HepG2 (cell line): ENCODE measurements around the gene EIF4E1B. TPM values are rescaled to one million over a fixed set of nuclear protein-coding genes. Genes with fewer than 3 reads are reported as not detected.

Experiments
- ATRX ChIP-seq: sonication (generic); formaldehyde crosslinking; IDR thresholded peaks from 2 replicates; pipeline ENCODE4 v1.4.0; 2020; ENCODE audit warnings: missing genetic modification reagents, borderline replicate concordance
- FOXJ3 ChIP-seq: sonication (generic); formaldehyde crosslinking; IDR thresholded peaks from 2 replicates; pipeline ENCODE4 v1.4.0; 2020; ENCODE audit warnings: missing genetic modification reagents, mild to moderate bottlenecking, borderline replicate concordance
- HOXD1 ChIP-seq: sonication (generic); formaldehyde crosslinking; IDR thresholded peaks from 2 replicates; pipeline ENCODE4 v1.5.0; 2020; ENCODE audit warnings: missing genetic modification reagents
- IKZF4 ChIP-seq: sonication (generic); formaldehyde crosslinking; IDR thresholded peaks from 2 replicates; pipeline ENCODE4 v1.5.1; 2020; ENCODE audit warnings: borderline replicate concordance, mild to moderate bottlenecking, low read depth, missing genetic modification reagents; ENCODE audit errors: not compliant biosample characterization
- IRF2 ChIP-seq: IDR thresholded peaks from 2 replicates; pipeline ENCODE4 v1.6.1; 2018; ENCODE audit warnings: missing genetic modification reagents, missing compliant biosample characterization
- MAFG ChIP-seq: sonication (generic); formaldehyde crosslinking; IDR thresholded peaks from 2 replicates; pipeline ENCODE4 v1.5.1; 2020; ENCODE audit warnings: mild to moderate bottlenecking, missing genetic modification reagents
- MTA1 ChIP-seq: sonication (generic); formaldehyde crosslinking; IDR thresholded peaks from 2 replicates; pipeline ENCODE4 v1.4.0; 2020; ENCODE audit warnings: missing genetic modification reagents, mild to moderate bottlenecking, borderline replicate concordance
- MTA3 ChIP-seq: sonication (generic); formaldehyde crosslinking; IDR thresholded peaks from 2 replicates; pipeline ENCODE4 v1.4.0; 2020; ENCODE audit warnings: missing genetic modification reagents
- NFE2L1 ChIP-seq: sonication (generic); formaldehyde crosslinking; IDR thresholded peaks from 2 replicates; pipeline ENCODE4 v1.4.0; 2020; ENCODE audit warnings: missing genetic modification reagents, mild to moderate bottlenecking, borderline replicate concordance
- PAXIP1 ChIP-seq: sonication (generic); formaldehyde crosslinking; conservative IDR thresholded peaks from 2 replicates; pipeline ENCODE4 v1.4.0; 2020; ENCODE audit warnings: mild to moderate bottlenecking, missing genetic modification reagents, moderate library complexity
- RXRB ChIP-seq: IDR thresholded peaks from 2 replicates; pipeline ENCODE4 v1.6.1; 2016; ENCODE audit warnings: borderline replicate concordance, missing genetic modification reagents, missing compliant biosample characterization
- SMC3 ChIP-seq: IDR thresholded peaks from 2 replicates; pipeline ENCODE4 v1.6.1; 2011; ENCODE audit warnings: low read length, improper control_type of control experiment
- TCF7L2 ChIP-seq: IDR thresholded peaks from 2 replicates; pipeline ENCODE4 v1.6.1; 2011; ENCODE audit warnings: mild to moderate bottlenecking, low read depth, low read length, moderate library complexity
- XBP1 ChIP-seq: sonication (generic); formaldehyde crosslinking; IDR thresholded peaks from 2 replicates; pipeline ENCODE4 v1.5.0; 2020; ENCODE audit warnings: missing genetic modification reagents
- ZBTB7B ChIP-seq: sonication (generic); formaldehyde crosslinking; IDR thresholded peaks from 2 replicates; pipeline ENCODE4 v1.4.0; 2020; ENCODE audit warnings: missing genetic modification reagents
- ZNF34 ChIP-seq: sonication (generic); formaldehyde crosslinking; IDR thresholded peaks from 2 replicates; pipeline ENCODE4 v1.4.0; 2020; ENCODE audit warnings: mild to moderate bottlenecking, missing genetic modification reagents, borderline replicate concordance
- ZNF451 ChIP-seq: sonication (generic); formaldehyde crosslinking; IDR thresholded peaks from 2 replicates; pipeline ENCODE4 v1.5.0; 2020; ENCODE audit warnings: mild to moderate bottlenecking, missing genetic modification reagents
- ZNF776 ChIP-seq: sonication (generic); formaldehyde crosslinking; IDR thresholded peaks from 2 replicates; pipeline ENCODE4 v1.4.0; 2020; ENCODE audit warnings: mild to moderate bottlenecking, missing genetic modification reagents
- ZNF816 ChIP-seq: sonication (generic); formaldehyde crosslinking; IDR thresholded peaks from 2 replicates; pipeline ENCODE4 v1.8.0; 2022; ENCODE audit warnings: missing genetic modification reagents, mild to moderate bottlenecking, borderline replicate concordance
- polyA plus RNA-seq, 8 experiments: library from polyadenylated mRNA; depleted of rRNA in 3 of 8; stranded (reverse) in 7 of 8; unstranded in 1 of 8; fragments of >200 nt; fragmentation: Illumina TruSeq in 4 of 8; extraction: Trizol in 4 of 8; gene quantifications; 2 replicates each; pipeline versions ENCODE4 v1.2.1 to v1.2.3, GENCODE V29; 2011 to 2016; ENCODE audit warnings: low read depth in 4 of 8, missing spikeins in 1 of 8, mixed read lengths in 1 of 8; ENCODE audit not compliant: insufficient read depth in 1 of 8
- total RNA-seq, 5 experiments: library from RNA; depleted of rRNA; stranded (reverse); fragments of >200 nt; fragmentation: Illumina TruSeq; extraction: Trizol; gene quantifications; 2 replicates each; pipeline ENCODE4 v1.2.3, GENCODE V29; 2016; ENCODE audit warnings: low read depth in 1 of 5
- TF ChIP-seq, protein P1 (sequence below): sonication (generic); formaldehyde crosslinking; IDR thresholded peaks from 2 replicates; pipeline ENCODE4 v1.8.1; 2023; ENCODE audit warnings: missing genetic modification reagents, inconsistent platforms, borderline replicate concordance
- TF ChIP-seq, protein P2 (sequence below): sonication (generic); formaldehyde crosslinking; IDR thresholded peaks from 2 replicates; pipeline ENCODE4 v1.4.0; 2020; ENCODE audit warnings: low read depth, mild to moderate bottlenecking, missing genetic modification reagents
- TF ChIP-seq, protein P3 (sequence below): sonication (generic); formaldehyde crosslinking; conservative IDR thresholded peaks from 2 replicates; pipeline ENCODE4 v1.4.0; 2020; ENCODE audit warnings: missing genetic modification reagents
- TF ChIP-seq, protein P4 (sequence below): sonication (generic); formaldehyde crosslinking; IDR thresholded peaks from 2 replicates; pipeline ENCODE4 v1.4.0; 2020; ENCODE audit warnings: missing genetic modification reagents, borderline replicate concordance

Gene EIF4E1B
- total and polyA plus RNA-seq, 2 of the 13 experiments (the other 11 are each of a cell fraction or from before 2014, with no cell fraction given): not detected

- TF ChIP-seq HOXD1 (CRISPR knock-in tag) (peak; percentile 57; the same call in 1 of the 2 replicates), PAXIP1 (no peak), SMC3 (no peak), ZNF816 (CRISPR knock-in tag) (no peak), ZNF776 (CRISPR knock-in tag) (no peak), XBP1 (CRISPR knock-in tag) (0 out of 2 replicates have a peak, but pooled peaks have one; percentile 42), FOXJ3 (CRISPR knock-in tag) (no peak), ATRX (CRISPR knock-in tag) (no peak), MTA1 (no peak), IRF2 (CRISPR knock-in tag) (peak; percentile 77; the same call in 1 of the 2 replicates), ZNF34 (CRISPR knock-in tag) (no peak), ZNF451 (CRISPR knock-in tag) (no peak), ZBTB7B (no peak), TCF7L2 (no peak), IKZF4 (CRISPR knock-in tag) (no peak), RXRB (peak; percentile 51; the same call in 1 of the 2 replicates), NFE2L1 (CRISPR knock-in tag) (no peak), MTA3 (no peak), MAFG (CRISPR knock-in tag) (no peak)
- TF ChIP-seq, protein P1, sequence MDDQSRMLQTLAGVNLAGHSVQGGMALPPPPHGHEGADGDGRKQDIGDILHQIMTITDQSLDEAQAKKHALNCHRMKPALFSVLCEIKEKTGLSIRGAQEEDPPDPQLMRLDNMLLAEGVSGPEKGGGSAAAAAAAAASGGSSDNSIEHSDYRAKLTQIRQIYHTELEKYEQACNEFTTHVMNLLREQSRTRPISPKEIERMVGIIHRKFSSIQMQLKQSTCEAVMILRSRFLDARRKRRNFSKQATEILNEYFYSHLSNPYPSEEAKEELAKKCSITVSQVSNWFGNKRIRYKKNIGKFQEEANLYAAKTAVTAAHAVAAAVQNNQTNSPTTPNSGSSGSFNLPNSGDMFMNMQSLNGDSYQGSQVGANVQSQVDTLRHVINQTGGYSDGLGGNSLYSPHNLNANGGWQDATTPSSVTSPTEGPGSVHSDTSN (CRISPR knock-in tag): no peak
- TF ChIP-seq, protein P2, sequence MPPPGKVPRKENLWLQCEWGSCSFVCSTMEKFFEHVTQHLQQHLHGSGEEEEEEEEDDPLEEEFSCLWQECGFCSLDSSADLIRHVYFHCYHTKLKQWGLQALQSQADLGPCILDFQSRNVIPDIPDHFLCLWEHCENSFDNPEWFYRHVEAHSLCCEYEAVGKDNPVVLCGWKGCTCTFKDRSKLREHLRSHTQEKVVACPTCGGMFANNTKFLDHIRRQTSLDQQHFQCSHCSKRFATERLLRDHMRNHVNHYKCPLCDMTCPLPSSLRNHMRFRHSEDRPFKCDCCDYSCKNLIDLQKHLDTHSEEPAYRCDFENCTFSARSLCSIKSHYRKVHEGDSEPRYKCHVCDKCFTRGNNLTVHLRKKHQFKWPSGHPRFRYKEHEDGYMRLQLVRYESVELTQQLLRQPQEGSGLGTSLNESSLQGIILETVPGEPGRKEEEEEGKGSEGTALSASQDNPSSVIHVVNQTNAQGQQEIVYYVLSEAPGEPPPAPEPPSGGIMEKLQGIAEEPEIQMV (CRISPR knock-in tag): no peak
- TF ChIP-seq, protein P3, sequence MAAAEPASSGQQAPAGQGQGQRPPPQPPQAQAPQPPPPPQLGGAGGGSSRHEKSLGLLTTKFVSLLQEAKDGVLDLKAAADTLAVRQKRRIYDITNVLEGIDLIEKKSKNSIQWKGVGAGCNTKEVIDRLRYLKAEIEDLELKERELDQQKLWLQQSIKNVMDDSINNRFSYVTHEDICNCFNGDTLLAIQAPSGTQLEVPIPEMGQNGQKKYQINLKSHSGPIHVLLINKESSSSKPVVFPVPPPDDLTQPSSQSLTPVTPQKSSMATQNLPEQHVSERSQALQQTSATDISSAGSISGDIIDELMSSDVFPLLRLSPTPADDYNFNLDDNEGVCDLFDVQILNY (CRISPR knock-in tag): 0 out of 2 replicates have a peak, but pooled peaks have one; percentile 40
- TF ChIP-seq, protein P4, sequence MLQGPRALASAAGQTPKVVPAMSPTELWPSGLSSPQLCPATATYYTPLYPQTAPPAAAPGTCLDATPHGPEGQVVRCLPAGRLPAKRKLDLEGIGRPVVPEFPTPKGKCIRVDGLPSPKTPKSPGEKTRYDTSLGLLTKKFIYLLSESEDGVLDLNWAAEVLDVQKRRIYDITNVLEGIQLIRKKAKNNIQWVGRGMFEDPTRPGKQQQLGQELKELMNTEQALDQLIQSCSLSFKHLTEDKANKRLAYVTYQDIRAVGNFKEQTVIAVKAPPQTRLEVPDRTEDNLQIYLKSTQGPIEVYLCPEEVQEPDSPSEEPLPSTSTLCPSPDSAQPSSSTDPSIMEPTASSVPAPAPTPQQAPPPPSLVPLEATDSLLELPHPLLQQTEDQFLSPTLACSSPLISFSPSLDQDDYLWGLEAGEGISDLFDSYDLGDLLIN (CRISPR knock-in tag): peak; percentile 35; the same call in 1 of the 2 replicates
These were observed 19.0 kb upstream of the EIF4E1B start (continued) for GRCh38 chr5:176611435-176611834.
